Stomach (tissue), 9 donors: Measurements from ENCODE around the gene LRP6. TPM values are rescaled to one million over a fixed set of nuclear protein-coding genes. Genes with fewer than 3 reads are reported as not detected.

ENCODE experiments used
- DNase-seq, 2 donors: peaks; one replicate each; pipeline versions ENCODE4 v3.0.0 to v3.0.0-alpha.2; 2013 to 2019
- H3K27ac ChIP-seq, 5 donors: fragments of 200-600 bp in 4 of 5; sonication (generic) in 4 of 5; one replicate each; pipeline ENCODE4 v1.5.1; 2013 to 2019; ENCODE audit warnings: mild to moderate bottlenecking in 1 of 5, moderate library complexity in 1 of 5
- H3K27me3 ChIP-seq, 3 donors: fragments of 200-600 bp; sonication (generic); one replicate each; pipeline ENCODE4 v1.5.1; 2017 to 2019; ENCODE audit warnings: mixed run types in 1 of 3
- H3K36me3 ChIP-seq, 4 donors: fragments of 200-600 bp; sonication (generic); 1 replicate in 3 of 4; 2 replicates in 1 of 4; pipeline ENCODE4 v1.5.1; 2016 to 2019
- H3K4me1 ChIP-seq, 4 donors: fragments of 200-600 bp; sonication (generic); one replicate each; pipeline ENCODE4 v1.5.1; 2016 to 2019
- H3K4me3 ChIP-seq, 4 donors: fragments of 200-600 bp; sonication (generic) in 3 of 4; one replicate each; pipeline ENCODE4 v1.5.1; 2016 to 2019; ENCODE audit warnings: mild to moderate bottlenecking in 1 of 4
- H3K9me3 ChIP-seq, 4 donors: fragments of 200-600 bp; sonication (generic); one replicate each; pipeline ENCODE4 v1.5.1; 2016 to 2019
- EP300 ChIP-seq: sonication (generic); formaldehyde crosslinking; IDR thresholded peaks from one replicate; pipeline ENCODE4 v1.6.1; 2017; ENCODE audit warnings: antibody characterized with exemption
- POLR2A ChIP-seq, 4 donors: fragments of 450-650 bp; IDR thresholded peaks; one replicate each; pipeline ENCODE4 v1.6.1; 2016; ENCODE audit warnings: antibody characterized with exemption in 4 of 4, control low read depth in 2 of 4, mild to moderate bottlenecking in 1 of 4, moderate library complexity in 1 of 4
- POLR2AphosphoS5 ChIP-seq, 3 donors: sonication (generic); formaldehyde crosslinking; IDR thresholded peaks; one replicate each; pipeline ENCODE4 v1.6.1; 2016; ENCODE audit warnings: antibody characterized with exemption in 3 of 3
- WGBS, 5 donors: extraction: QIAGEN DNeasy Blood & Tissue Kit in 3 of 5; methylation state at CpG; one replicate each; pipeline versions ENCODE4 v1.1.5 to v1.1.7; 2013 to 2018; 5-methylcytosine and 5-hydroxymethylcytosine counted together
- intact Hi-C: fragments of 100-400 bp; cut with DNase I; formaldehyde crosslinking; loops from one replicate; pipeline ENCODE4 v1.15.1; 2023; ENCODE audit warnings: low total_unique reads
- polyA plus RNA-seq, 3 donors: library from polyadenylated mRNA; stranded (reverse); fragments of 200-250 nt; gene quantifications; one replicate each; pipeline ENCODE4 v1.2.3, GENCODE V29; 2013
- total RNA-seq, 5 donors: library from RNA; depleted of rRNA; stranded (reverse); fragments of >200 nt; gene quantifications; one replicate each; pipeline versions ENCODE4 v1.1.0 to v1.2.3, GENCODE V29; 2014 to 2016
- TF ChIP-seq, protein P1 (sequence below), 7 experiments: fragments of 450-650 bp in 4 of 7; fragments of 200-600 bp in 3 of 7; sonication (generic) in 3 of 7; IDR thresholded peaks; one replicate each; pipeline ENCODE4 v1.5.1; 2016 to 2019; ENCODE audit warnings: antibody characterized with exemption in 7 of 7, control low read depth in 2 of 7, mild to moderate bottlenecking in 1 of 7
- donor health status: healthy with polysubstance abuse.
- donor health status: Bipolar disorder and iron deficiency.
- donor health status: healthy.

Gene LRP6
- total and polyA plus RNA-seq, 8 donors = 2.7 to 113 (median 36.8) TPM

DNA sequence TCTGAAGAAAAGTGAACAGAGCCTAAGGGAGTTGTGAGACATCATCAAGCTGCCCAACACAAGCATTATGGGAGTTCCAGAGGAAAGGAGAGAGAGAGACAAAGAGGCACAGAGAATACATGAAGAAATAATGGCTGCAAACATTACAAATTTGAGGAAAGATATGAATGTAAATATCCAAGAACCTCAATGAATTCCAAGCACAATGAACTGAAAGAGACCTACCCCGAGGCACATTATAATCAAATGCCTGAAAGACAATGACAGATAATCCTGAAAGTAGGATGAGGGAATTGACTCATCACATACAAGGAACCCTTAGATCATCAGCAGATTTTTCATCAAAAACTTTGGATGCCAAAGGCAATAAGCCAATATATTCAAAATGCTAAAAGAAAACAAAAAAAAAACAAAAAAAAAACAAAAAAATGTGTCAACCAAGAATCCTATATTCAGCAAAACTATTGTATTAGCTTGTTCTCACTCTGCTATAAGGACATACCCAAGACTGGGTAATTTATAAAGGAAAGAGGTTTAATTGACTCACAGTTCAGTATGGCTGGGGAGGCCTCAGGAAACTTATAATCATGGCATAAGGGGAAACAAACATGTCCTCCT is 158.3 kb downstream of the LRP6 start:
- intact Hi-C loops = no loop called here
- Histone ChIP-seq H3K4me1 (no peaks in the 10 kb centered on the region), H3K4me3 (no peak overlapping the region), H3K27ac (no peak overlapping the region), H3K27me3 (no peaks in the 10 kb centered on the region), H3K9me3 (peaks cover 3 to 36% (median 20%) of the 10 kb centered on the region in 4 donors), H3K36me3 (peaks cover 0 to 27% (median 6%) of the 10 kb centered on the region in 4 donors)
- DNase-seq = no peak
- TF ChIP-seq EP300 = no peak
- TF ChIP-seq POLR2AphosphoS5 (IDR thresholded peaks at IDR 0.05) = no peak
- TF ChIP-seq, protein P1, sequence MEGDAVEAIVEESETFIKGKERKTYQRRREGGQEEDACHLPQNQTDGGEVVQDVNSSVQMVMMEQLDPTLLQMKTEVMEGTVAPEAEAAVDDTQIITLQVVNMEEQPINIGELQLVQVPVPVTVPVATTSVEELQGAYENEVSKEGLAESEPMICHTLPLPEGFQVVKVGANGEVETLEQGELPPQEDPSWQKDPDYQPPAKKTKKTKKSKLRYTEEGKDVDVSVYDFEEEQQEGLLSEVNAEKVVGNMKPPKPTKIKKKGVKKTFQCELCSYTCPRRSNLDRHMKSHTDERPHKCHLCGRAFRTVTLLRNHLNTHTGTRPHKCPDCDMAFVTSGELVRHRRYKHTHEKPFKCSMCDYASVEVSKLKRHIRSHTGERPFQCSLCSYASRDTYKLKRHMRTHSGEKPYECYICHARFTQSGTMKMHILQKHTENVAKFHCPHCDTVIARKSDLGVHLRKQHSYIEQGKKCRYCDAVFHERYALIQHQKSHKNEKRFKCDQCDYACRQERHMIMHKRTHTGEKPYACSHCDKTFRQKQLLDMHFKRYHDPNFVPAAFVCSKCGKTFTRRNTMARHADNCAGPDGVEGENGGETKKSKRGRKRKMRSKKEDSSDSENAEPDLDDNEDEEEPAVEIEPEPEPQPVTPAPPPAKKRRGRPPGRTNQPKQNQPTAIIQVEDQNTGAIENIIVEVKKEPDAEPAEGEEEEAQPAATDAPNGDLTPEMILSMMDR (IDR thresholded peaks at IDR 0.05) = no peak
- no peak for TF ChIP-seq POLR2A (IDR thresholded peaks at IDR 0.05)
- 85 to 95% (median 88%) methylated on average over 1 of the region's 1 CpG for WGBS, 5 donors

DNA sequence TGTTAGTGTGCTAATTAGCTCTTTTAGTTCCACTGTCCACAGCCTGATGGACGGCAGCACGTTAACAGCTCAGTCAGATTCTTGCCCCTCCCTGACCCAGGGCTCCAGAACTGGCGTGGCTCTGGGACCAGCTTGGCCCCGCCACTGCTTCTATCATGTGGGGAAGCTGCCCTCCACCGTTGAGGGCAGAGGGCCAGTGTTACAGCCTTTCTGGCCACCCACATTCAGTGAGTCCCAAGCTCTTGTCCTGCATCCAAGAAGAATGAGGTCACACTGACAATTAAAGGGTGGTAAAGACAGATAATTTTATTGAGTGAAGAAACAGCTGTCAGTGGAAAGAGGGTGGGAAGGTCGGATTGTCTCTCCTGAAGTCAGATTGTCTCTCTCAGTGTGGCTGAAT is 159.2 kb downstream of the LRP6 start:
- no peaks in the 10 kb centered on the region for H3K27me3 ChIP-seq
- intact Hi-C loops = no loop called here

DNA sequence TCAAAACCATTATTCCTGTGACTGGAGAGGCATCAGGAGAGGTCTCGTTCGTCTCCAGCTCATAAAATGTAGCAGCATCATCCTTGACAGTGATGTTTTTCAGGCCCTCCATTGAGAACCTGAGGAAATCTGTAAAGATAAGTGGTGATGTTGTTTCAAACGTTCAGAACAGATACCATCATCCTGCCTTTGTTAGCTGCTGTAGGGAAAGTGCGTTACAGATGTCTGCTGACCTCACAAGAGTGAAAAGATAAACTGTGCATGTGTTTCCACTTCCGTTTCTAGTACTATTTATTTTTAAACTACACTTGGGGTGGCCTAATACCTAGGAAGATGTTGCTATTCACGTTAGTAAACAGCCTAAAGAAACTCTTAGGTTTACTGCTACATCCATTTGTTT is 167.7 kb downstream of the LRP6 start:
- peak in 1 of 2 donors; percentile 17 for DNase-seq
- no peak overlapping the region for H3K4me3 ChIP-seq
- H3K36me3 ChIP-seq = peaks cover 0 to 41% (median 19%) of the 10 kb centered on the region in 4 donors
- no peaks in the 10 kb centered on the region for H3K27me3 ChIP-seq
- no peaks in the 10 kb centered on the region for H3K4me1 ChIP-seq
- intact Hi-C loops = no loop called here
- TF ChIP-seq POLR2A (IDR thresholded peaks at IDR 0.05) (no peak), EP300 (no peak), POLR2AphosphoS5 (IDR thresholded peaks at IDR 0.05) (no peak)
- TF ChIP-seq, protein P1 (IDR thresholded peaks at IDR 0.05) = no peak
- peaks cover 0 to 6% (median 3%) of the 10 kb centered on the region in 4 donors for H3K9me3 ChIP-seq
- WGBS, 5 donors = 62 to 73% (median 65%) methylated on average over 6 of the region's 6 CpGs
- H3K27ac ChIP-seq = no peak overlapping the region

More for the DNA sequence above, 159.2 kb downstream of the LRP6 start:
- Histone ChIP-seq H3K4me3 (no peak overlapping the region), H3K9me3 (peaks cover 3 to 36% (median 20%) of the 10 kb centered on the region in 4 donors), H3K4me1 (no peaks in the 10 kb centered on the region), H3K36me3 (peaks cover 0 to 21% (median 5%) of the 10 kb centered on the region in 4 donors), H3K27ac (no peak overlapping the region)
- WGBS, 5 donors = 86 to 93% (median 90%) methylated on average over 5 to 6 of the region's 6 CpGs
- TF ChIP-seq POLR2A (IDR thresholded peaks at IDR 0.05) = no peak
- TF ChIP-seq, protein P1 (IDR thresholded peaks at IDR 0.05) = no peak
- TF ChIP-seq POLR2AphosphoS5 (IDR thresholded peaks at IDR 0.05) = no peak
- no peak for TF ChIP-seq EP300
- no peak for DNase-seq

DNA sequence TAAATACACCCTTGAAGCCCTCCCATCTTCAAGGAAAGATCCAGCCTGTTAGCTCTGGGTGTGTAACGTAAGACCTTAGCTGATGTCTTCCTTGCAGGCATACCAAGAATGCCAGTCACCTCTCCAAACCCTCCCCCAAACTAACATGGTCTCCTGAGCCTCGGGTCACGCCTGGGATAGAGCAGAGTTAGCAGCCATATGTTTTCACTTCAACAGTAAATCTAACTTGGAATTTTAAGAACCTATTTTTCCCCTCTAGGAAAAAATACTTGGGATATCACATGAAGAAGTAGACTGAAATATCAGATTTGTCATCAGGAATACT is 168.2 kb downstream of the LRP6 start:
- TF ChIP-seq, protein P1 (IDR thresholded peaks at IDR 0.05) = no peak
- TF ChIP-seq POLR2AphosphoS5 (IDR thresholded peaks at IDR 0.05) (no peak), EP300 (no peak), POLR2A (IDR thresholded peaks at IDR 0.05) (no peak)
- DNase-seq = no peak
- H3K36me3 ChIP-seq = peaks cover 0 to 41% (median 16%) of the 10 kb centered on the region in 4 donors
- H3K9me3 ChIP-seq = peaks cover 0 to 2% (median under 1%) of the 10 kb centered on the region in 4 donors
- H3K4me1 ChIP-seq = no peaks in the 10 kb centered on the region
- H3K27me3 ChIP-seq = no peaks in the 10 kb centered on the region
- intact Hi-C loops = no loop called here
- no peak overlapping the region for H3K4me3 ChIP-seq
- no peak overlapping the region for H3K27ac ChIP-seq
- WGBS, 5 donors = 83 to 98% (median 88%) methylated on average over 3 of the region's 3 CpGs
